HG03378 (cell line): ENCODE results near the gene RIMKLB.
"Not testable (repeated sequence)": the region's sequence is repeated elsewhere in the genome, so short reads cannot be mapped to it uniquely, and the experiment has no call there.

Experiments
- ATAC-seq: cut with Tn5 transposase; IDR thresholded peaks from one replicate; pipeline ENCODE4 v1.9.1; 2021; ENCODE audit warnings: mild to moderate bottlenecking, moderate library complexity; ENCODE audit not compliant: unreplicated experiment

RIMKLB gene

GRCh38 chr12:8689681-8690080, 8.1 kb upstream of the RIMKLB start:
- ATAC-seq, result no peak

- no peak for ATAC-seq
Measured at GRCh38 chr12:8692573-8692972, 5.2 kb upstream of the RIMKLB start.

GRCh38 chr12:8695116-8695515, 2.7 kb upstream of the RIMKLB start:
- no peak for ATAC-seq

GRCh38 chr12:8696442-8697090, 1.2 kb upstream of the RIMKLB start:
- ATAC-seq, result no peak

GRCh38 chr12:8697120-8697475, 693 bp upstream of the RIMKLB start:
- ATAC-seq, result no peak

- ATAC-seq, result no peak
Measured at GRCh38 chr12:8698132-8698851, 501 bp downstream of the RIMKLB start.

GRCh38 chr12:8698879-8699278, 1.1 kb downstream of the RIMKLB start:
- ATAC-seq, result no peak

GRCh38 chr12:8699714-8700113, 1.9 kb downstream of the RIMKLB start:
- ATAC-seq, result no peak

GRCh38 chr12:8701046-8701660, 3.4 kb downstream of the RIMKLB start:
- ATAC-seq, result no peak

GRCh38 chr12:8702159-8702558, 4.4 kb downstream of the RIMKLB start:
- ATAC-seq, result no peak

- ATAC-seq, result no peak
Measured at GRCh38 chr12:8709124-8709830, 11.5 kb downstream of the RIMKLB start.

- ATAC-seq, result no peak
Measured at GRCh38 chr12:8712572-8712971, 14.8 kb downstream of the RIMKLB start.

- no peak for ATAC-seq
Measured at GRCh38 chr12:8722286-8722800, 24.6 kb downstream of the RIMKLB start.

- no peak for ATAC-seq
Measured at GRCh38 chr12:8734873-8735381, 37.1 kb downstream of the RIMKLB start.

GRCh38 chr12:8742501-8742900, 44.7 kb downstream of the RIMKLB start:
- ATAC-seq, result no peak

GRCh38 chr12:8743121-8743520, 45.3 kb downstream of the RIMKLB start:
- not testable (repeated sequence) for ATAC-seq

- not testable (repeated sequence) for ATAC-seq
Measured at GRCh38 chr12:8745631-8746030, 47.8 kb downstream of the RIMKLB start.

- ATAC-seq, result no peak
Measured at GRCh38 chr12:8746046-8746445, 48.3 kb downstream of the RIMKLB start.

GRCh38 chr12:8760076-8760475, 62.3 kb downstream of the RIMKLB start:
- ATAC-seq, result not testable (repeated sequence)

GRCh38 chr12:8762701-8763100, 64.9 kb downstream of the RIMKLB start:
- ATAC-seq, result not testable (repeated sequence)

- ATAC-seq, result not testable (repeated sequence)
Measured at GRCh38 chr12:8766121-8766520, 68.3 kb downstream of the RIMKLB start.
